ENCODE data around the gene MTUS2.

MTUS2 gene

GRCh38 chr13:29402166-29402636, 582.1 kb downstream of the MTUS2 start:
- no peak for DNase-seq (ENCODE audit: low spot score)

- no peak for DNase-seq (ENCODE audit: low spot score)
These were observed 585.3 kb downstream of the MTUS2 start for GRCh38 chr13:29405401-29405800.

- DNase-seq (ENCODE audit: low spot score) = no peak
These were observed 591.3 kb downstream of the MTUS2 start for GRCh38 chr13:29411481-29411880.

- no peak for DNase-seq (ENCODE audit: low spot score)
These were observed 597.9 kb downstream of the MTUS2 start for GRCh38 chr13:29418026-29418425.

- no peak for DNase-seq (ENCODE audit: low spot score)
These were observed 601.0 kb downstream of the MTUS2 start for GRCh38 chr13:29421118-29421517.

- no peak for DNase-seq (ENCODE audit: low spot score)
These were observed 601.9 kb downstream of the MTUS2 start for GRCh38 chr13:29422015-29422414.

- no peak for DNase-seq (ENCODE audit: low spot score)
These were observed 602.9 kb downstream of the MTUS2 start for GRCh38 chr13:29423050-29423449.

GRCh38 chr13:29427937-29428309, 607.8 kb downstream of the MTUS2 start:
- no peak for DNase-seq (ENCODE audit: low spot score)

GRCh38 chr13:29428310-29429181, 608.4 kb downstream of the MTUS2 start:
- DNase-seq (ENCODE audit: low spot score) = no peak

GRCh38 chr13:29429286-29429900, 609.3 kb downstream of the MTUS2 start:
- no peak for DNase-seq (ENCODE audit: low spot score)

GRCh38 chr13:29434217-29434945, 614.2 kb downstream of the MTUS2 start:
- no peak for DNase-seq (ENCODE audit: low spot score)

GRCh38 chr13:29435125-29435911, 615.2 kb downstream of the MTUS2 start:
- DNase-seq (ENCODE audit: low spot score) = no peak

GRCh38 chr13:29436291-29436690, 616.2 kb downstream of the MTUS2 start:
- no peak for DNase-seq (ENCODE audit: low spot score)

- no peak for DNase-seq (ENCODE audit: low spot score)
These were observed 616.7 kb downstream of the MTUS2 start for GRCh38 chr13:29436721-29437280.

GRCh38 chr13:29438769-29439168, 618.6 kb downstream of the MTUS2 start:
- DNase-seq (ENCODE audit: low spot score) = no peak

- DNase-seq (ENCODE audit: low spot score) = no peak
These were observed 619.7 kb downstream of the MTUS2 start for GRCh38 chr13:29439601-29440388.

GRCh38 chr13:29441306-29441705, 621.2 kb downstream of the MTUS2 start:
- no peak for DNase-seq (ENCODE audit: low spot score)

GRCh38 chr13:29446016-29446415, 625.9 kb downstream of the MTUS2 start:
- no peak for DNase-seq (ENCODE audit: low spot score)

GRCh38 chr13:29448174-29448573, 628.0 kb downstream of the MTUS2 start:
- no peak for DNase-seq (ENCODE audit: low spot score)

GRCh38 chr13:29449726-29450125, 629.6 kb downstream of the MTUS2 start:
- no peak for DNase-seq (ENCODE audit: low spot score)

- DNase-seq (ENCODE audit: low spot score) = no peak
These were observed 631.8 kb downstream of the MTUS2 start for GRCh38 chr13:29451976-29452375.

All from CD4-positive, alpha-beta T cell treated with Interleukin-2 at 100 ng/mL for 4 hours (primary cell).